Neuronal stem cell (in vitro differentiated cells): ENCODE results near the gene RAD52.

ENCODE experiments used
- DNase-seq: peaks from one replicate; pipeline ENCODE4 v3.0.0-alpha.2; 2013; ENCODE audit warnings: low spot score
- H2AFZ ChIP-seq: one replicate; pipeline ENCODE4 v1.6.1; 2013; ENCODE audit warnings: mild to moderate bottlenecking, low read length, inconsistent platforms
- H2AK5ac ChIP-seq: 2 replicates; pipeline ENCODE4 v1.6.1; 2013; ENCODE audit warnings: low read depth, mild to moderate bottlenecking, inconsistent platforms, low read length, moderate library complexity, mixed read lengths
- H2BK120ac ChIP-seq: 2 replicates; pipeline ENCODE4 v1.6.1; 2013; ENCODE audit warnings: low read depth, mild to moderate bottlenecking, inconsistent platforms, low read length, moderate library complexity, mixed read lengths
- H2BK12ac ChIP-seq: one replicate; pipeline ENCODE4 v1.6.1; 2013; ENCODE audit warnings: low read length, inconsistent platforms
- H2BK15ac ChIP-seq: 2 replicates; pipeline ENCODE4 v1.6.1; 2013; ENCODE audit warnings: mild to moderate bottlenecking, low read length, inconsistent platforms, mixed read lengths
- H2BK5ac ChIP-seq: one replicate; pipeline ENCODE4 v1.6.1; 2013; ENCODE audit warnings: inconsistent platforms, mild to moderate bottlenecking, low read length, moderate library complexity
- H3K14ac ChIP-seq: one replicate; pipeline ENCODE4 v1.6.1; 2013; ENCODE audit warnings: low read length, inconsistent platforms
- H3K18ac ChIP-seq: 2 replicates; pipeline ENCODE4 v1.6.1; 2013; ENCODE audit warnings: low read length, inconsistent platforms
- H3K23ac ChIP-seq: 2 replicates; pipeline ENCODE4 v1.6.1; 2013; ENCODE audit warnings: low read depth, mild to moderate bottlenecking, mixed read lengths, low read length, inconsistent platforms; ENCODE audit not compliant: poor library complexity
- H3K27ac ChIP-seq: replicated peaks from 3 replicates; pipeline ENCODE4 v1.5.1; 2013; ENCODE audit warnings: low read length, inconsistent platforms
- H3K27me3 ChIP-seq, 3 experiments: 2 replicates each; pipeline ENCODE4 v1.6.1; 2013; ENCODE audit warnings: low read length in 3 of 3, mild to moderate bottlenecking in 2 of 3, inconsistent platforms in 1 of 3, low read depth in 1 of 3, mixed read lengths in 1 of 3, moderate library complexity in 1 of 3; ENCODE audit not compliant: control insufficient read depth in 3 of 3, insufficient read depth in 3 of 3
- H3K36me3 ChIP-seq, 2 donors: replicated peaks in 1 of 2; 2 replicates each; pipeline ENCODE4 v1.6.1; 2013; ENCODE audit warnings: low read length in 2 of 2; ENCODE audit not compliant: control insufficient read depth in 2 of 2, insufficient read depth in 2 of 2
- H3K4ac ChIP-seq: 2 replicates; pipeline ENCODE4 v1.6.1; 2013; ENCODE audit warnings: inconsistent platforms, mild to moderate bottlenecking, low read length, moderate library complexity
- H3K4me1 ChIP-seq, 2 donors: 1 replicate in 1 of 2; 2 replicates in 1 of 2; pipeline ENCODE4 v1.6.1; 2013; ENCODE audit warnings: low read length in 2 of 2, low read depth in 1 of 2; ENCODE audit not compliant: control insufficient read depth in 2 of 2, insufficient read depth in 1 of 2
- H3K4me2 ChIP-seq: one replicate; pipeline ENCODE4 v1.6.1; 2013; ENCODE audit warnings: mild to moderate bottlenecking, low read length, inconsistent platforms; ENCODE audit not compliant: insufficient read depth, poor library complexity, severe bottlenecking
- H3K4me3 ChIP-seq, 2 donors: 2 replicates each; pipeline ENCODE4 v1.5.1; 2013; ENCODE audit warnings: low read length in 2 of 2, mild to moderate bottlenecking in 2 of 2, inconsistent platforms in 1 of 2, moderate library complexity in 1 of 2
- H3K79me1 ChIP-seq: one replicate; pipeline ENCODE4 v1.6.1; 2013; ENCODE audit warnings: low read depth, mild to moderate bottlenecking, inconsistent platforms, low read length, moderate library complexity
- H3K9ac ChIP-seq: one replicate; pipeline ENCODE4 v1.6.1; 2013; ENCODE audit warnings: mild to moderate bottlenecking, low read depth, low read length, inconsistent platforms; ENCODE audit not compliant: poor library complexity
- H3K9me3 ChIP-seq, 2 donors: replicated peaks in 1 of 2; 2 replicates each; pipeline versions ENCODE3 to v1.6.1; 2013; ENCODE audit warnings: low read length in 2 of 2, mild to moderate bottlenecking in 2 of 2, inconsistent platforms in 1 of 2, low read depth in 1 of 2, mixed read lengths in 1 of 2, moderate library complexity in 1 of 2; ENCODE audit not compliant: control insufficient read depth in 2 of 2, insufficient read depth in 1 of 2
- H4K8ac ChIP-seq: one replicate; pipeline ENCODE4 v1.6.1; 2013; ENCODE audit warnings: low read depth, mild to moderate bottlenecking, inconsistent platforms, low read length, moderate library complexity
- H4K91ac ChIP-seq: one replicate; pipeline ENCODE4 v1.6.1; 2013; ENCODE audit warnings: low read length, low read depth, mild to moderate bottlenecking, inconsistent platforms; ENCODE audit not compliant: poor library complexity
- WGBS, 2 donors: extraction: QIAGEN DNeasy Blood & Tissue Kit; methylation state at CpG; one replicate each; pipeline ENCODE4 v1.1.7; 2013; ENCODE audit warnings: missing lambda C conversion rate in 2 of 2, mixed read lengths in 1 of 2; ENCODE audit not compliant: insufficient read length in 2 of 2, insufficient replicate concordance in 1 of 2; ENCODE audit errors: extremely low coverage in 2 of 2; 5-methylcytosine and 5-hydroxymethylcytosine counted together

The RAD52 gene

GRCh38 chr12:894226-894625 is 55.3 kb downstream of the RAD52 start:
- Histone ChIP-seq H4K91ac (no peak overlapping the region), H3K4me3 (no peak overlapping the region), H2BK120ac (no peak overlapping the region), H3K79me1 (no peaks in the 10 kb centered on the region), H3K4me2 (no peak overlapping the region), H3K14ac (no peak overlapping the region), H3K9me3 (no peaks in the 10 kb centered on the region), H3K9ac (no peak overlapping the region), H3K23ac (no peak overlapping the region), H2AFZ (no peak overlapping the region), H2BK15ac (no peak overlapping the region), H4K8ac (no peak overlapping the region), H2BK12ac (no peak overlapping the region), H2BK5ac (no peak overlapping the region), H3K4ac (no peak overlapping the region), H3K18ac (no peak overlapping the region), H3K4me1 (no peaks in the 10 kb centered on the region), H3K36me3 (peaks cover 14 to 90% of the 10 kb centered on the region in 2 donors), H3K27me3 (no peaks in the 10 kb centered on the region), H2AK5ac (no peak overlapping the region), H3K27ac (no peak overlapping the region)
- no peak for DNase-seq

- Histone ChIP-seq H3K27ac (no peak overlapping the region), H3K36me3 (peaks cover 38 to 99% of the 10 kb centered on the region in 2 donors), H2BK12ac (no peak overlapping the region), H2AK5ac (no peak overlapping the region), H3K4me1 (no peaks in the 10 kb centered on the region), H3K4ac (no peak overlapping the region), H3K18ac (no peak overlapping the region), H4K91ac (no peak overlapping the region), H3K14ac (no peak overlapping the region), H3K4me2 (no peak overlapping the region), H2BK5ac (no peak overlapping the region), H4K8ac (no peak overlapping the region), H2BK120ac (no peak overlapping the region), H3K27me3 (no peaks in the 10 kb centered on the region), H3K23ac (no peak overlapping the region), H3K9me3 (no peaks in the 10 kb centered on the region), H3K9ac (no peak overlapping the region), H3K4me3 (no peak overlapping the region), H2AFZ (no peak overlapping the region), H2BK15ac (no peak overlapping the region), H3K79me1 (no peaks in the 10 kb centered on the region)
- no peak for DNase-seq
- no CpG with 5 or more reads among the region's 2 CpGs for WGBS, 2 donors
Observed at GRCh38 chr12:886206-886605, 63.3 kb downstream of the RAD52 start.

- Histone ChIP-seq H2AK5ac (no peak overlapping the region), H2BK12ac (no peak overlapping the region), H3K4ac (no peak overlapping the region), H3K9ac (no peak overlapping the region), H4K91ac (no peak overlapping the region), H2AFZ (no peak overlapping the region), H2BK120ac (no peak overlapping the region), H3K4me3 (no peak overlapping the region), H3K9me3 (no peaks in the 10 kb centered on the region), H3K79me1 (no peaks in the 10 kb centered on the region), H3K14ac (no peak overlapping the region), H3K18ac (no peak overlapping the region), H2BK15ac (no peak overlapping the region), H3K27ac (no peak overlapping the region), H3K4me1 (no peaks in the 10 kb centered on the region), H2BK5ac (no peak overlapping the region), H3K4me2 (no peak overlapping the region), H4K8ac (no peak overlapping the region), H3K36me3 (peaks cover 40 to 100% of the 10 kb centered on the region in 2 donors), H3K27me3 (no peaks in the 10 kb centered on the region), H3K23ac (no peak overlapping the region)
- WGBS, 2 donors: no CpG with 5 or more reads among the region's 2 CpGs
- DNase-seq: no peak
Observed at GRCh38 chr12:885701-886100, 63.8 kb downstream of the RAD52 start.

DNA sequence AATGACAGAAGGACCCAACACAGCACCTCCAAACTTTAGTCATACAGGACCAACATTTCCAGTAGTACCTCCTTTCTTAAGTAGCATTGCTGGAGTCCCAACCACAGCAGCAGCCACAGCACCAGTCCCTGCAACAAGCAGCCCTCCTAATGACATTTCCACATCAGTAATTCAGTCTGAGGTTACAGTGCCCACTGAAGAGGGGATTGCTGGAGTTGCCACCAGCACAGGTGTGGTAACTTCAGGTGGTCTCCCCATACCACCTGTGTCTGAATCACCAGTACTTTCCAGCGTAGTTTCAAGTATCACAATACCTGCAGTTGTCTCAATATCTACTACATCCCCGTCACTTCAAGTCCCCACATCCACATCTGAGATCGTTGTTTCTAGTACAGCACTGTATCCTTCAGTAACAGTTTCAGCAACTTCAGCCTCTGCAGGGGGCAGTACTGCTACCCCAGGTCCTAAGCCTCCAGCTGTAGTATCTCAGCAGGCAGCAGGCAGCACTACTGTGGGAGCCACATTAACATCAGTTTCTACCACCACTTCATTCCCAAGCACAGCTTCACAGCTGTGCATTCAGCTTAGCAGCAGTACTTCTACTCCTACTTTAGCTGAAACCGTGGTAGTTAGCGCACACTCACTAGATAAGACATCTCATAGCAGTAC is 64.6 kb downstream of the RAD52 start:
- Histone ChIP-seq H3K4me2 (no peak overlapping the region), H3K36me3 (peaks cover 39 to 100% of the 10 kb centered on the region in 2 donors), H3K9ac (no peak overlapping the region)

More for the DNA sequence above, 64.6 kb downstream of the RAD52 start:
- no peak for DNase-seq
- WGBS, 2 donors: no CpG with 5 or more reads among the region's 5 CpGs
- H3K18ac ChIP-seq: no peak overlapping the region
- H2AFZ ChIP-seq: no peak overlapping the region
- H3K14ac ChIP-seq: no peak overlapping the region
- H2BK12ac ChIP-seq: no peak overlapping the region
- H3K4ac ChIP-seq: no peak overlapping the region
- H3K23ac ChIP-seq: no peak overlapping the region
- no peak overlapping the region for H2BK120ac ChIP-seq
- no peak overlapping the region for H2BK5ac ChIP-seq
- no peak overlapping the region for H4K91ac ChIP-seq
- no peak overlapping the region for H3K4me3 ChIP-seq
- no peaks in the 10 kb centered on the region for H3K79me1 ChIP-seq
- no peak overlapping the region for H3K27ac ChIP-seq
- no peaks in the 10 kb centered on the region for H3K4me1 ChIP-seq
- no peak overlapping the region for H4K8ac ChIP-seq
- no peaks in the 10 kb centered on the region for H3K9me3 ChIP-seq
- no peak overlapping the region for H2AK5ac ChIP-seq
- H2BK15ac ChIP-seq: no peak overlapping the region
- no peaks in the 10 kb centered on the region for H3K27me3 ChIP-seq
